ENCODE measurements around the gene PTPRZ1. TPM values are rescaled to one million over a fixed set of nuclear protein-coding genes. Genes with fewer than 3 reads are reported as not detected.
A peak's percentile ranks its signal among the peaks of the same experiment; 100 is the strongest.

PTPRZ1 gene
- total and polyA plus RNA-seq, 2 of the 4 experiments (the other 2 are of a cell fraction), result not detected

- Histone ChIP-seq H2BK120ac (ENCODE audit: low read depth, low read length) (no peak overlapping the region), H3K56ac (ENCODE audit: extremely low read depth, insufficient read depth, low read length) (no peak overlapping the region), H2BK20ac (ENCODE audit: low read depth, low read length) (0 out of 2 replicates have a peak overlapping the region, but pooled peaks have one; percentile 20), H3K9ac (ENCODE audit: low read depth, low read length) (no peak overlapping the region), H2AK5ac (ENCODE audit: low read depth, low read length) (no peak overlapping the region), H3K9me3 (ENCODE audit: control insufficient read depth, insufficient read depth, low read length) (no peaks in the 10 kb centered on the region), H2AFZ (replicated peaks; ENCODE audit: low read length, poor library complexity) (no peak overlapping the region), H3K27me3 (ENCODE audit: control insufficient read depth, insufficient read depth, low read length) (no peaks in the 10 kb centered on the region), H3K4me3 (ENCODE audit: insufficient read depth, low read depth, low read length) (no peak overlapping the region), H3K4ac (ENCODE audit: low read depth, low read length) (no peak overlapping the region), H4K91ac (ENCODE audit: insufficient read depth, low read depth, low read length) (no peak overlapping the region), H3K14ac (replicated peaks; ENCODE audit: low read depth, low read length) (no peak overlapping the region), H3K79me1 (ENCODE audit: low read depth in 1 of 2, low read length in 2 of 2) (no peaks in the 10 kb centered on the region), H3K36me3 (ENCODE audit: control insufficient read depth, insufficient read depth, low read length) (no peaks in the 10 kb centered on the region), H3K18ac (ENCODE audit: low read depth, low read length) (no peak overlapping the region), H2BK15ac (ENCODE audit: low read depth, low read length) (no peak overlapping the region), H3K27ac (ENCODE audit: insufficient read depth, low read length) (no peak overlapping the region), H4K8ac (ENCODE audit: low read depth in 2 of 2, low read length in 2 of 2) (no peak overlapping the region), H2AK9ac (replicated peaks; ENCODE audit: low read depth, low read length, poor library complexity) (no peak overlapping the region), H3K23ac (ENCODE audit: low read depth, low read length) (no peak overlapping the region), H4K5ac (ENCODE audit: low read depth, low read length) (no peak overlapping the region), H2BK5ac (ENCODE audit: low read depth, low read length, poor library complexity, severe bottlenecking) (no peak overlapping the region), H4K20me1 (ENCODE audit: insufficient read depth, low read length) (no peaks in the 10 kb centered on the region), H3K4me1 (ENCODE audit: control insufficient read depth, insufficient read depth, low read length) (no peaks in the 10 kb centered on the region; the same call in 1 of the 2 replicates), H3K4me2 (ENCODE audit: low read depth, low read length) (no peak overlapping the region), H3K9me1 (ENCODE audit: insufficient read depth, low read length) (no peaks in the 10 kb centered on the region)
- 0 out of 2 replicates have a peak, but pooled peaks have one; percentile 5 for TF ChIP-seq FOS (IDR thresholded peaks at IDR 0.05; ENCODE audit: low read depth, low read length)
- TF ChIP-seq RFX5 (IDR thresholded peaks at IDR 0.05; ENCODE audit: low read depth, low read length), result no peak
- no TSS peak for BruUV-seq (replicated peaks)
- DNase-seq (peak; percentile 85), ATAC-seq (ENCODE audit: low read depth) (peak; percentile 61)
- dilution Hi-C loops (cut with HindIII; ENCODE audit: low sequenced_read_pairs, unreplicated experiment) (no loop called here), intact Hi-C loops (cut with micrococcal nuclease) (no loop called here), in situ Hi-C loops (cut with MboI; ENCODE audit: low sequenced_read_pairs) (no loop called here)
- ChIA-PET CTCF (interaction anchor here (0.7 to 1.4 kb wide), 3 partner anchors 9 to 1872 kb away, joined by 3 to 6 read pairs (median 5); no protein-coding TSS in a partner anchor), POLR2A (ENCODE audit: unreplicated experiment) (no interaction called here)
- WGBS, 2 experiments (ENCODE audit: extremely low coverage in 2 of 2, insufficient read length in 1 of 2), result no CpG with 5 or more reads among the region's 1 CpG
Observed at GRCh38 chr7:121954803-121955202, 81.8 kb downstream of the PTPRZ1 start.
